HepG2 (cell line): Measurements from ENCODE around the gene SLC16A3. TPM values are rescaled to one million over a fixed set of nuclear protein-coding genes. Genes with fewer than 3 reads are reported as not detected.
A peak's percentile ranks its signal among the peaks of the same experiment; 100 is the strongest.

ENCODE experiments used
- ATAC-seq: fragments of 200-7000 bp; cut with Tn5 transposase; 3 replicates; pipeline ENCODE4 v1.9.1; 2020; ENCODE audit warnings: mild to moderate bottlenecking, moderate library complexity
- BruUV-seq: library from RNA; stranded (reverse); fragments of 400-500 nt; replicated peaks from 2 replicates; lab custom pipeline; 2021; lab: Mats Ljungman, UMichigan
- CTCF ChIA-PET: fragments of 300-600 bp; formaldehyde crosslinking; extraction: SDS; loops from one replicate; lab custom pipeline; 2021; ENCODE audit warnings: low total read pairs, inconsistent platforms, low intra/inter-chr PET ratio; lab: Yijun Ruan, JAX
- POLR2A ChIA-PET: fragments of 350-600 bp; sonication (Branson Sonifier 250); formaldehyde crosslinking; loops from one replicate; lab custom pipeline; 2020; ENCODE audit warnings: antibody characterized with exemption, inconsistent platforms; lab: Yijun Ruan, JAX
- DNase-seq: peaks from one replicate; pipeline ENCODE4 v3.0.0-alpha.2; 2015; ENCODE audit warnings: low spot score
- FAIRE-seq: peaks from 3 replicates; lab custom pipeline; 2011; peaks lifted over from hg19 to GRCh38; lab: Jason Lieb, UNC
- H2AFZ ChIP-seq: one replicate; pipeline ENCODE4 v1.6.1; 2011; ENCODE audit warnings: low read length, inconsistent platforms
- H3K27ac ChIP-seq: fragments of 300-600 bp; 3 replicates; pipeline ENCODE4 v1.8.0; 2011; ENCODE audit warnings: mixed run types, mild to moderate bottlenecking, mixed read lengths, low read length, inconsistent platforms; ENCODE audit not compliant: insufficient read depth; ENCODE audit errors: extremely low read length
- H3K27me3 ChIP-seq, 2 experiments: fragments of 200-600 bp in 1 of 2; 2 replicates in 1 of 2; 3 replicates in 1 of 2; pipeline versions ENCODE4 v1.6.0 to v1.8.0; 2011; ENCODE audit warnings: low read length in 2 of 2, mild to moderate bottlenecking in 2 of 2, moderate library complexity in 2 of 2, inconsistent platforms in 1 of 2; ENCODE audit not compliant: insufficient read depth in 2 of 2, control insufficient read depth in 1 of 2
- H3K36me3 ChIP-seq, 2 experiments: fragments of 200-600 bp in 1 of 2; replicated peaks in 1 of 2; 2 replicates in 1 of 2; 3 replicates in 1 of 2; pipeline versions ENCODE4 v1.5.1 to v1.8.0; 2011; ENCODE audit warnings: low read length in 2 of 2, inconsistent platforms in 1 of 2; ENCODE audit not compliant: insufficient read depth in 2 of 2, control insufficient read depth in 1 of 2
- H3K4me1 ChIP-seq: 2 replicates; pipeline ENCODE4 v1.5.1; 2012; ENCODE audit warnings: low read length, inconsistent platforms; ENCODE audit not compliant: insufficient read depth
- H3K4me2 ChIP-seq: 2 replicates; pipeline ENCODE4 v1.6.0; 2011; ENCODE audit warnings: low read depth, low read length, inconsistent platforms
- H3K4me3 ChIP-seq, 3 experiments: fragments of 200-600 bp in 1 of 3; sonication (generic), shearing (Covaris generic) in 1 of 3; replicated peaks in 1 of 3; 2 replicates each; pipeline ENCODE4 v1.5.1; 2011 to 2016; ENCODE audit warnings: low read length in 3 of 3, inconsistent platforms in 2 of 3, low read depth in 2 of 3, mild to moderate bottlenecking in 2 of 3, control low read depth in 1 of 3, mixed read lengths in 1 of 3; ENCODE audit not compliant: insufficient read depth in 1 of 3
- H3K79me2 ChIP-seq: one replicate; pipeline ENCODE4 v1.6.1; 2011; ENCODE audit warnings: low read length, inconsistent platforms; ENCODE audit not compliant: insufficient read depth
- H3K9ac ChIP-seq: 2 replicates; pipeline ENCODE4 v1.6.0; 2011; ENCODE audit warnings: mild to moderate bottlenecking, low read depth, low read length, inconsistent platforms; ENCODE audit not compliant: insufficient read depth
- H3K9me3 ChIP-seq: 2 replicates; pipeline ENCODE4 v1.5.1; 2012; ENCODE audit warnings: mild to moderate bottlenecking, low read length
- H4K20me1 ChIP-seq: 2 replicates; pipeline ENCODE4 v1.6.0; 2011; ENCODE audit warnings: inconsistent platforms, mild to moderate bottlenecking, low read length, moderate library complexity; ENCODE audit not compliant: insufficient read depth
- AHR ChIP-seq: IDR thresholded peaks from 2 replicates; pipeline ENCODE4 v1.6.1; 2018; ENCODE audit warnings: missing genetic modification reagents, missing compliant biosample characterization
- FOXJ3 ChIP-seq: sonication (generic); formaldehyde crosslinking; IDR thresholded peaks from 2 replicates; pipeline ENCODE4 v1.4.0; 2020; ENCODE audit warnings: missing genetic modification reagents, mild to moderate bottlenecking, borderline replicate concordance
- HNRNPH1 ChIP-seq: fragments of 200-400 bp; formaldehyde crosslinking; optimal IDR thresholded peaks from 2 replicates; pipeline ENCODE3; 2017; ENCODE audit warnings: mild to moderate bottlenecking, low read depth, low read length
- MEIS2 ChIP-seq: sonication (generic); formaldehyde crosslinking; IDR thresholded peaks from 2 replicates; pipeline ENCODE4 v1.9.0; 2021; ENCODE audit warnings: mild to moderate bottlenecking, missing genetic modification reagents
- MIXL1 ChIP-seq: IDR thresholded peaks from 2 replicates; pipeline ENCODE4 v1.6.1; 2016
- NR2F1 ChIP-seq, 2 experiments: fragments of 450-650 bp in 1 of 2; formaldehyde crosslinking in 1 of 2; IDR thresholded peaks; 2 replicates each; pipeline versions ENCODE4 v1.5.0 to v1.6.1; 2016 to 2020; ENCODE audit warnings: mild to moderate bottlenecking in 1 of 2, missing compliant biosample characterization in 1 of 2, missing genetic modification reagents in 1 of 2, moderate library complexity in 1 of 2
- PAWR ChIP-seq: sonication (generic); formaldehyde crosslinking; IDR thresholded peaks from 2 replicates; pipeline ENCODE4 v1.4.0; 2020; ENCODE audit warnings: missing genetic modification reagents, mild to moderate bottlenecking, borderline replicate concordance
- SIN3A ChIP-seq: IDR thresholded peaks from 2 replicates; pipeline ENCODE4 v1.6.1; 2011; ENCODE audit warnings: low read depth, mild to moderate bottlenecking, control low read depth, low read length, borderline replicate concordance
- ZBTB42 ChIP-seq: sonication (generic); formaldehyde crosslinking; IDR thresholded peaks from 2 replicates; pipeline ENCODE4 v1.5.0; 2020; ENCODE audit warnings: mild to moderate bottlenecking, missing genetic modification reagents
- ZNF343 ChIP-seq: sonication (generic); formaldehyde crosslinking; IDR thresholded peaks from 2 replicates; pipeline ENCODE4 v1.4.0; 2020; ENCODE audit warnings: mild to moderate bottlenecking, missing genetic modification reagents
- ZNF766 ChIP-seq: sonication (generic); formaldehyde crosslinking; IDR thresholded peaks from 2 replicates; pipeline ENCODE4 v1.5.0; 2020; ENCODE audit warnings: missing genetic modification reagents, borderline replicate concordance
- WGBS: methylation state at CpG from one replicate; pipeline ENCODE4 v1.1.6; 2017; ENCODE audit warnings: low lambda C conversion rate; 5-methylcytosine and 5-hydroxymethylcytosine counted together
- in situ Hi-C: cut with HindIII; loops from 2 replicates; pipeline ENCODE4 v1.10.0; 2017; ENCODE audit warnings: low pct_unique_long_range_greater_than_20kb; ENCODE audit not compliant: extremely low pct_ligation_motif_present
- intact Hi-C: fragments of 100-400 bp; cut with micrococcal nuclease; formaldehyde crosslinking; loops from one replicate; pipeline ENCODE4 v1.10.0; 2022; ENCODE audit not compliant: unreplicated experiment
- polyA plus RNA-seq, 8 experiments: library from polyadenylated mRNA; depleted of rRNA in 3 of 8; stranded (reverse) in 7 of 8; unstranded in 1 of 8; fragments of >200 nt; fragmentation: Illumina TruSeq in 4 of 8; extraction: Trizol in 4 of 8; gene quantifications; 2 replicates each; pipeline versions ENCODE4 v1.2.1 to v1.2.3, GENCODE V29; 2011 to 2016; ENCODE audit warnings: low read depth in 4 of 8, missing spikeins in 1 of 8, mixed read lengths in 1 of 8; ENCODE audit not compliant: insufficient read depth in 1 of 8
- total RNA-seq, 5 experiments: library from RNA; depleted of rRNA; stranded (reverse); fragments of >200 nt; fragmentation: Illumina TruSeq; extraction: Trizol; gene quantifications; 2 replicates each; pipeline ENCODE4 v1.2.3, GENCODE V29; 2016; ENCODE audit warnings: low read depth in 1 of 5
- TF ChIP-seq, protein P1 (sequence below): sonication (generic); formaldehyde crosslinking; IDR thresholded peaks from 2 replicates; pipeline ENCODE4 v1.4.0; 2020; ENCODE audit warnings: missing genetic modification reagents, borderline replicate concordance
- TF ChIP-seq, protein P2 (sequence below): sonication (generic); formaldehyde crosslinking; IDR thresholded peaks from 2 replicates; pipeline ENCODE4 v1.8.0; 2022; ENCODE audit warnings: missing genetic modification reagents, mild to moderate bottlenecking, inconsistent platforms, borderline replicate concordance
- TF ChIP-seq, protein P3 (sequence below): sonication (generic); formaldehyde crosslinking; IDR thresholded peaks from 2 replicates; pipeline ENCODE4 v1.9.0; 2022; ENCODE audit warnings: missing genetic modification reagents, mild to moderate bottlenecking, borderline replicate concordance

Gene SLC16A3
- total and polyA plus RNA-seq, 2 of the 13 experiments (the other 11 are each of a cell fraction or from before 2014, with no cell fraction given), result 242 to 349 TPM

DNA sequence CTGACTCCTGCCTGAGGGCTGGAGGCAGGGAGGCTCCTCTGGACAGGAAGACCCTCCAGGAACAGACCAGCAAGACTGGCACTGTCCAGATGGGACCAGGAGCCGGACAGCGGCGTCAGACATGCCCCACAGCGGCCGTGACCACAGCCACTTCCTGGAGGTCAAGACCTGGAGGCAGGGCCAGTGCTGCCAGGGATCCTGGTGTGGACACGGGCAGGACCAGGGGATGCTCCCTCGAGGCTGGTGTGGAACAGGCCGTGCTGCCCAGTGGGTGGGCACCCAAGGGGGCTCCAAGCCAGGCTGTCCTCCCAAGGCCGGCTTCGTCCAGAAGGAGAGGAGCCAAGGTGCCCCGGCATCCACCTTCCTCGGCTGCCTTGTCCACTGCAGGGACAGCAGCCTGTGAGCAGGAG lies 11.7 kb upstream of the SLC16A3 start:
- Histone ChIP-seq H3K79me2 (no peaks in the 10 kb centered on the region), H2AFZ (no peak overlapping the region), H3K9ac (peak overlapping the region; percentile 76), H3K4me1 (peaks cover 82% of the 10 kb centered on the region), H3K36me3 (no peaks in the 10 kb centered on the region), H3K27me3 (no peaks in the 10 kb centered on the region), H3K4me3 (peak overlapping the region; percentile 31 to 70 (median 49); a peak in 5 of 6 replicates), H3K27ac (peak overlapping the region; percentile 77), H3K4me2 (peak overlapping the region; percentile 97), H3K9me3 (no peaks in the 10 kb centered on the region), H4K20me1 (no peaks in the 10 kb centered on the region)
- no peak for FAIRE-seq
- 0% methylated on average over 6 of the region's 12 CpGs for WGBS
- BruUV-seq, result TSS peak; percentile 84
- intact Hi-C loops, result loop anchor here (1.0 to 2.0 kb wide), 2 partner anchors 8 to 14 kb away; no protein-coding TSS in a partner anchor
- POLR2A ChIA-PET, result interaction anchor here (1.2 to 11.8 kb wide), 6 partner anchors 9 to 129 kb away, joined by 3 to 117 read pairs (median 18); partner anchors contain the start of gene SLC16A3
- CTCF ChIA-PET, result no interaction called here
- in situ Hi-C loops, result no loop called here
- DNase-seq, result no peak
- peak; percentile 21 for ATAC-seq
- TF ChIP-seq SIN3A, result no peak
- 0 out of 2 replicates have a peak, but pooled peaks have one; percentile 24 for TF ChIP-seq ZNF766 (CRISPR knock-in tag)
- peak; percentile 20; the same call in 1 of the 2 replicates for TF ChIP-seq AHR (CRISPR knock-in tag)
- peak; percentile 13 to 54; a peak in 3 of 4 replicates for TF ChIP-seq NR2F1 (CRISPR knock-in tag; IDR thresholded peaks at IDR 0.05)
- 0 out of 2 replicates have a peak, but pooled peaks have one; percentile 74 for TF ChIP-seq PAWR (CRISPR knock-in tag)
- TF ChIP-seq, protein P1, sequence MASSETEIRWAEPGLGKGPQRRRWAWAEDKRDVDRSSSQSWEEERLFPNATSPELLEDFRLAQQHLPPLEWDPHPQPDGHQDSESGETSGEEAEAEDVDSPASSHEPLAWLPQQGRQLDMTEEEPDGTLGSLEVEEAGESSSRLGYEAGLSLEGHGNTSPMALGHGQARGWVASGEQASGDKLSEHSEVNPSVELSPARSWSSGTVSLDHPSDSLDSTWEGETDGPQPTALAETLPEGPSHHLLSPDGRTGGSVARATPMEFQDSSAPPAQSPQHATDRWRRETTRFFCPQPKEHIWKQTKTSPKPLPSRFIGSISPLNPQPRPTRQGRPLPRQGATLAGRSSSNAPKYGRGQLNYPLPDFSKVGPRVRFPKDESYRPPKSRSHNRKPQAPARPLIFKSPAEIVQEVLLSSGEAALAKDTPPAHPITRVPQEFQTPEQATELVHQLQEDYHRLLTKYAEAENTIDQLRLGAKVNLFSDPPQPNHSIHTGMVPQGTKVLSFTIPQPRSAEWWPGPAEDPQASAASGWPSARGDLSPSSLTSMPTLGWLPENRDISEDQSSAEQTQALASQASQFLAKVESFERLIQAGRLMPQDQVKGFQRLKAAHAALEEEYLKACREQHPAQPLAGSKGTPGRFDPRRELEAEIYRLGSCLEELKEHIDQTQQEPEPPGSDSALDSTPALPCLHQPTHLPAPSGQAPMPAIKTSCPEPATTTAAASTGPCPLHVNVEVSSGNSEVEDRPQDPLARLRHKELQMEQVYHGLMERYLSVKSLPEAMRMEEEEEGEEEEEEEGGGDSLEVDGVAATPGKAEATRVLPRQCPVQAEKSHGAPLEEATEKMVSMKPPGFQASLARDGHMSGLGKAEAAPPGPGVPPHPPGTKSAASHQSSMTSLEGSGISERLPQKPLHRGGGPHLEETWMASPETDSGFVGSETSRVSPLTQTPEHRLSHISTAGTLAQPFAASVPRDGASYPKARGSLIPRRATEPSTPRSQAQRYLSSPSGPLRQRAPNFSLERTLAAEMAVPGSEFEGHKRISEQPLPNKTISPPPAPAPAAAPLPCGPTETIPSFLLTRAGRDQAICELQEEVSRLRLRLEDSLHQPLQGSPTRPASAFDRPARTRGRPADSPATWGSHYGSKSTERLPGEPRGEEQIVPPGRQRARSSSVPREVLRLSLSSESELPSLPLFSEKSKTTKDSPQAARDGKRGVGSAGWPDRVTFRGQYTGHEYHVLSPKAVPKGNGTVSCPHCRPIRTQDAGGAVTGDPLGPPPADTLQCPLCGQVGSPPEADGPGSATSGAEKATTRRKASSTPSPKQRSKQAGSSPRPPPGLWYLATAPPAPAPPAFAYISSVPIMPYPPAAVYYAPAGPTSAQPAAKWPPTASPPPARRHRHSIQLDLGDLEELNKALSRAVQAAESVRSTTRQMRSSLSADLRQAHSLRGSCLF (CRISPR knock-in tag), result 0 out of 2 replicates have a peak, but pooled peaks have one; percentile 9
- no peak for TF ChIP-seq HNRNPH1
- peak; percentile 80 for TF ChIP-seq ZNF343
- TF ChIP-seq, protein P2, sequence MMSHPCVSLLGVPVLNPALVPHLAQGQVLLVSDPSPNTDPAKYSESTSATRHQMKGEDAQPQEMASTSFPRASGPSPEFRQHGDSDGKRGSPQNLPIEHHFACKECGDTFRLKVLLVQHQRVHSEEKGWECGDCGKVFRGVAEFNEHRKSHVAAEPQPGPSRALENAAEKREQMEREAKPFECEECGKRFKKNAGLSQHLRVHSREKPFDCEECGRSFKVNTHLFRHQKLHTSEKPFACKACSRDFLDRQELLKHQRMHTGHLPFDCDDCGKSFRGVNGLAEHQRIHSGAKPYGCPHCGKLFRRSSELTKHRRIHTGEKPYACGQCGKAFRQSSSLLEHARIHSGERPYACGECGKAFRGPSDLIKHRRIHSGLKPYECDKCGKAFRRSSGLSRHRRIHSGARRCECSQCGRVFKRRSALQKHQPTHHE (CRISPR knock-in tag), result 0 out of 2 replicates have a peak, but pooled peaks have one; percentile 36
- no peak; the same call in 1 of the 2 replicates for TF ChIP-seq ZBTB42 (CRISPR knock-in tag)
- no peak for TF ChIP-seq MIXL1 (CRISPR knock-in tag)
- TF ChIP-seq MEIS2 (CRISPR knock-in tag), result 0 out of 2 replicates have a peak, but pooled peaks have one; percentile 8
- peak; percentile 54; the same call in 1 of the 2 replicates for TF ChIP-seq FOXJ3 (CRISPR knock-in tag)
- TF ChIP-seq, protein P3, sequence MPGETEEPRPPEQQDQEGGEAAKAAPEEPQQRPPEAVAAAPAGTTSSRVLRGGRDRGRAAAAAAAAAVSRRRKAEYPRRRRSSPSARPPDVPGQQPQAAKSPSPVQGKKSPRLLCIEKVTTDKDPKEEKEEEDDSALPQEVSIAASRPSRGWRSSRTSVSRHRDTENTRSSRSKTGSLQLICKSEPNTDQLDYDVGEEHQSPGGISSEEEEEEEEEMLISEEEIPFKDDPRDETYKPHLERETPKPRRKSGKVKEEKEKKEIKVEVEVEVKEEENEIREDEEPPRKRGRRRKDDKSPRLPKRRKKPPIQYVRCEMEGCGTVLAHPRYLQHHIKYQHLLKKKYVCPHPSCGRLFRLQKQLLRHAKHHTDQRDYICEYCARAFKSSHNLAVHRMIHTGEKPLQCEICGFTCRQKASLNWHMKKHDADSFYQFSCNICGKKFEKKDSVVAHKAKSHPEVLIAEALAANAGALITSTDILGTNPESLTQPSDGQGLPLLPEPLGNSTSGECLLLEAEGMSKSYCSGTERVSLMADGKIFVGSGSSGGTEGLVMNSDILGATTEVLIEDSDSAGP, result peak; percentile 57; the same call in 1 of the 2 replicates
